ENCODE results near the gene PRDM10. TPM values are rescaled to one million over a fixed set of nuclear protein-coding genes. Genes with fewer than 3 reads are reported as not detected.
"Not testable (repeated sequence)": the region's sequence is repeated elsewhere in the genome, so short reads cannot be mapped to it uniquely, and the experiment has no call there.

The PRDM10 gene
- total RNA-seq, 1 experiment from 2014 or later, result 7.7 TPM

- Histone ChIP-seq H4K8ac (replicated peaks; ENCODE audit: insufficient read length, low read depth, low read length) (no peak overlapping the region), H3K9ac (ENCODE audit: extremely low read depth, insufficient read length, low read length) (no peak overlapping the region), H3K4ac (ENCODE audit: low read depth, low read length) (no peak overlapping the region), H4K20me1 (ENCODE audit: control insufficient read depth, insufficient read depth, insufficient read length) (no peaks in the 10 kb centered on the region), H3K27me3 (ENCODE audit: insufficient read depth, low read length) (no peaks in the 10 kb centered on the region), H4K5ac (ENCODE audit: insufficient read length, low read depth, low read length) (no peak overlapping the region), H3K79me2 (ENCODE audit: insufficient read depth, low read length) (no peaks in the 10 kb centered on the region), H3K14ac (ENCODE audit: insufficient read depth, low read length) (no peak overlapping the region), H3K79me1 (ENCODE audit: insufficient read depth, low read depth, low read length, poor library complexity, severe bottlenecking) (no peaks in the 10 kb centered on the region), H3K9me3 (ENCODE audit: control insufficient read depth, low read depth, low read length) (no peaks in the 10 kb centered on the region), H2AK5ac (ENCODE audit: insufficient read length, low read length) (no peak overlapping the region), H2BK15ac (ENCODE audit: low read depth, low read length) (no peak overlapping the region), H2AFZ (ENCODE audit: low read length) (no peak overlapping the region), H3K4me1 (ENCODE audit: insufficient read depth, low read length) (no peaks in the 10 kb centered on the region), H4K91ac (ENCODE audit: insufficient read length, low read depth, low read length) (no peak overlapping the region), H2BK5ac (ENCODE audit: insufficient read length, low read length) (no peak overlapping the region), H3T11ph (ENCODE audit: low read length) (no peak overlapping the region), H3K18ac (ENCODE audit: insufficient read length, low read depth, low read length) (no peak overlapping the region), H3K23me2 (ENCODE audit: insufficient read length, low read depth, low read length, poor library complexity, severe bottlenecking) (no peaks in the 10 kb centered on the region), H2BK20ac (ENCODE audit: low read depth, low read length, poor library complexity, severe bottlenecking) (no peak overlapping the region), H3K56ac (ENCODE audit: insufficient read length, low read depth, low read length) (no peak overlapping the region), H2BK12ac (ENCODE audit: insufficient read length, low read depth, low read length) (no peak overlapping the region), H3K4me2 (ENCODE audit: insufficient read depth, insufficient read length, low read length) (no peak overlapping the region), H2BK120ac (ENCODE audit: low read depth, low read length, poor library complexity, severe bottlenecking) (no peak overlapping the region), H3K27ac (ENCODE audit: insufficient read length, low read depth, low read length) (no peak overlapping the region), H3K23ac (ENCODE audit: insufficient read length, low read depth, low read length) (no peak overlapping the region)
- TF ChIP-seq, protein P1, sequence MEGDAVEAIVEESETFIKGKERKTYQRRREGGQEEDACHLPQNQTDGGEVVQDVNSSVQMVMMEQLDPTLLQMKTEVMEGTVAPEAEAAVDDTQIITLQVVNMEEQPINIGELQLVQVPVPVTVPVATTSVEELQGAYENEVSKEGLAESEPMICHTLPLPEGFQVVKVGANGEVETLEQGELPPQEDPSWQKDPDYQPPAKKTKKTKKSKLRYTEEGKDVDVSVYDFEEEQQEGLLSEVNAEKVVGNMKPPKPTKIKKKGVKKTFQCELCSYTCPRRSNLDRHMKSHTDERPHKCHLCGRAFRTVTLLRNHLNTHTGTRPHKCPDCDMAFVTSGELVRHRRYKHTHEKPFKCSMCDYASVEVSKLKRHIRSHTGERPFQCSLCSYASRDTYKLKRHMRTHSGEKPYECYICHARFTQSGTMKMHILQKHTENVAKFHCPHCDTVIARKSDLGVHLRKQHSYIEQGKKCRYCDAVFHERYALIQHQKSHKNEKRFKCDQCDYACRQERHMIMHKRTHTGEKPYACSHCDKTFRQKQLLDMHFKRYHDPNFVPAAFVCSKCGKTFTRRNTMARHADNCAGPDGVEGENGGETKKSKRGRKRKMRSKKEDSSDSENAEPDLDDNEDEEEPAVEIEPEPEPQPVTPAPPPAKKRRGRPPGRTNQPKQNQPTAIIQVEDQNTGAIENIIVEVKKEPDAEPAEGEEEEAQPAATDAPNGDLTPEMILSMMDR (conservative IDR thresholded peaks at IDR 0.05), result no peak
- DNase-seq, result no peak
- WGBS (ENCODE audit: extremely low coverage, insufficient read length, low lambda C conversion rate), result no CpG with 5 or more reads among the region's 7 CpGs
- Mint-ChIP-seq H3K27me3 (ENCODE audit: low read depth) (no peaks in the 10 kb centered on the region), H3K4me1 (no peaks in the 10 kb centered on the region), H3K4me3 (no peak overlapping the region), H3K27ac (no peak overlapping the region), H3K36me3 (ENCODE audit: insufficient read depth in 1 of 3, low read depth in 3 of 3) (peaks cover 55 to 95% (median 89%) of the 10 kb centered on the region in 3 experiments), H3K9me3 (no peaks in the 10 kb centered on the region)
Observed at GRCh38 chr11:129871914-129872313, 130.7 kb downstream of the PRDM10 start.

GRCh38 chr11:129868626-129869025 is 134.0 kb downstream of the PRDM10 start:
- H3K14ac ChIP-seq (ENCODE audit: insufficient read depth, low read length); H2BK20ac ChIP-seq (ENCODE audit: low read depth, low read length, poor library complexity, severe bottlenecking); H3K56ac ChIP-seq (ENCODE audit: insufficient read length, low read depth, low read length); H3K27me3 ChIP-seq (ENCODE audit: insufficient read depth, low read length); H3K79me2 ChIP-seq (ENCODE audit: insufficient read depth, low read length); H2BK5ac ChIP-seq (ENCODE audit: insufficient read length, low read length); H4K20me1 ChIP-seq (ENCODE audit: control insufficient read depth, insufficient read depth, insufficient read length); H3K4me1 Mint-ChIP-seq; H4K91ac ChIP-seq (ENCODE audit: insufficient read length, low read depth, low read length); H3K27ac Mint-ChIP-seq; H3K23ac ChIP-seq (ENCODE audit: insufficient read length, low read depth, low read length); H3K4me2 ChIP-seq (ENCODE audit: insufficient read depth, insufficient read length, low read length); H3K9ac ChIP-seq (ENCODE audit: extremely low read depth, insufficient read length, low read length); H2BK12ac ChIP-seq (ENCODE audit: insufficient read length, low read depth, low read length); H3K23me2 ChIP-seq (ENCODE audit: insufficient read length, low read depth, low read length, poor library complexity, severe bottlenecking); H3K27ac ChIP-seq (ENCODE audit: insufficient read length, low read depth, low read length); DNase-seq; H3K79me1 ChIP-seq (ENCODE audit: insufficient read depth, low read depth, low read length, poor library complexity, severe bottlenecking); H2AK5ac ChIP-seq (ENCODE audit: insufficient read length, low read length); H3K9me3 ChIP-seq (ENCODE audit: control insufficient read depth, low read depth, low read length); H3K4ac ChIP-seq (ENCODE audit: low read depth, low read length); H4K5ac ChIP-seq (ENCODE audit: insufficient read length, low read depth, low read length); H4K8ac ChIP-seq (replicated peaks; ENCODE audit: insufficient read length, low read depth, low read length); H3K27me3 Mint-ChIP-seq (ENCODE audit: low read depth); H3K18ac ChIP-seq (ENCODE audit: insufficient read length, low read depth, low read length); H2BK15ac ChIP-seq (ENCODE audit: low read depth, low read length); H3K4me1 ChIP-seq (ENCODE audit: insufficient read depth, low read length); H3T11ph ChIP-seq (ENCODE audit: low read length); H3K9me3 Mint-ChIP-seq; H3K4me3 Mint-ChIP-seq; H2BK120ac ChIP-seq (ENCODE audit: low read depth, low read length, poor library complexity, severe bottlenecking); H2AFZ ChIP-seq (ENCODE audit: low read length): not testable (repeated sequence)
- H3K36me3 Mint-ChIP-seq (ENCODE audit: insufficient read depth in 1 of 3, low read depth in 3 of 3), result peaks cover 64 to 96% (median 92%) of the 10 kb centered on the region in 3 experiments
- no CpG with 5 or more reads among the region's 16 CpGs for WGBS (ENCODE audit: extremely low coverage, insufficient read length, low lambda C conversion rate)

Measured in H9 (cell line).